SK-N-SH (cell line): Measurements from ENCODE around the gene WDR7.

Source experiments
- CTCF ChIP-seq: fragments of 200-600 bp; sonication (generic); IDR thresholded peaks from 2 replicates; pipeline ENCODE4 v1.6.1; 2017; ENCODE audit warnings: antibody characterized with exemption, mild to moderate bottlenecking, moderate library complexity
- SIN3A ChIP-seq: IDR thresholded peaks from 2 replicates; pipeline ENCODE4 v1.6.1; 2012; ENCODE audit warnings: low read depth, mild to moderate bottlenecking, low read length, moderate library complexity, borderline replicate concordance
- TAF1 ChIP-seq: IDR thresholded peaks from 2 replicates; pipeline ENCODE4 v1.6.1; 2012; ENCODE audit warnings: low read depth, mild to moderate bottlenecking, low read length, moderate library complexity, borderline replicate concordance
- USF2 ChIP-seq: fragments of 150-350 bp; IDR thresholded peaks from 2 replicates; pipeline ENCODE4 v1.6.1; 2017; ENCODE audit warnings: antibody characterized with exemption, low read length, low read depth, borderline replicate concordance

- no peak for TF ChIP-seq USF2
- TF ChIP-seq SIN3A, result no peak
- no peak for TF ChIP-seq CTCF
- TF ChIP-seq TAF1, result no peak
These were observed 21.2 kb downstream of the WDR7 start for GRCh38 chr18:56672391-56672790.
